ENCODE measurements around the gene LY6G5C. TPM values are rescaled to one million over a fixed set of nuclear protein-coding genes. Genes with fewer than 3 reads are reported as not detected.

Gene LY6G5C, protein sequence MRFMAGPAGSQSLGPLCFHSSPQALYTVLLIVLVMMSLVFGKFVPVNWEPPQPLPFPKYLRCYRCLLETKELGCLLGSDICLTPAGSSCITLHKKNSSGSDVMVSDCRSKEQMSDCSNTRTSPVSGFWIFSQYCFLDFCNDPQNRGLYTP
- total RNA-seq, result 0.29 and 1.1 TPM in 2 replicates

GRCh38 chr6:31680226-31681134 lies at the start of gene LY6G5C:
LY6G5C (minus strand) TSS chr6:31681067; CDS start chr6:31680373, 694 bp downstream.

GRCh38 chr6:31728767-31729514 lies 48.1 kb upstream of the LY6G5C start, which contains the start of gene DDAH2:
DDAH2 (minus strand) TSS chr6:31729299; CDS start chr6:31729161, 138 bp downstream.

DNA sequence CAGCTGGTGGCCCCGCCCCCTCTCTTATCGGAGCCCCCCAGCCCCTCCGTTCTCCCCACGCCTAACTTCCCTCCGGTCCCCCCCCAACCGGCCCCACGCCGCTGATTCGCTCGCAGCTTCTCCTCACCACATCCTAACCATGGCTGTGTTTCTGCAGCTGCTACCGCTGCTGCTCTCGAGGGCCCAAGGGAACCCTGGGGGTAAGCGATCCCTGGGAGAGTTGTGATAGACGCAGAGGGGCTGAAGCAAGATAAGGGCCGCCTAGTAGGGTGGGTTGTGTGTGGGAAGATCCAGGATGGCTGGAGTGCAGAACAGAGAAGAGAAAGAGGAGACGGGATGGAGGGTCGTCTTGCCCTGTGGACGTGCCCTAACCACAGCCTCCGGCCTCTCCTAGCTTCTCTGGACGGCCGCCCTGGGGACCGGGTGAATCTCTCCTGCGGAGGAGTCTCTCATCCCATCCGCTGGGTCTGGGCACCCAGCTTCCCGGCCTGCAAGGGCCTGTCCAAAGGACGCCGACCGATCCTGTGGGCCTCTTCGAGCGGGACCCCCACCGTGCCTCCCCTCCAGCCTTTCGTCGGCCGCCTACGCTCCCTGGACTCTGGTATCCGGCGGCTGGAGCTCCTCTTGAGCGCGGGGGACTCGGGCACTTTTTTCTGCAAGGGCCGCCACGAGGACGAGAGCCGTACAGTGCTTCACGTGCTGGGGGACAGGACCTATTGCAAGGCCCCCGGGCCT lies 42.5 kb upstream of the LY6G5C start, which contains the start of gene MPIG6B:
Gene MPIG6B, plus strand, starts transcription at position 129 of the 735 bp plus-strand sequence. Its CDS starts 11 bp downstream, at position 140.

GRCh38 chr6:31721351-31722020 lies 40.6 kb upstream of the LY6G5C start, which contains the start of gene LY6G6C:
LY6G6C (minus strand) TSS chr6:31721746; CDS start chr6:31721679, 67 bp downstream.

GRCh38 chr6:31715022-31715958 lies 34.4 kb upstream of the LY6G5C start, which contains the start of gene LY6G6D:
LY6G6D (plus strand) TSS chr6:31715348; CDS start chr6:31715356, 8 bp downstream.

DNA sequence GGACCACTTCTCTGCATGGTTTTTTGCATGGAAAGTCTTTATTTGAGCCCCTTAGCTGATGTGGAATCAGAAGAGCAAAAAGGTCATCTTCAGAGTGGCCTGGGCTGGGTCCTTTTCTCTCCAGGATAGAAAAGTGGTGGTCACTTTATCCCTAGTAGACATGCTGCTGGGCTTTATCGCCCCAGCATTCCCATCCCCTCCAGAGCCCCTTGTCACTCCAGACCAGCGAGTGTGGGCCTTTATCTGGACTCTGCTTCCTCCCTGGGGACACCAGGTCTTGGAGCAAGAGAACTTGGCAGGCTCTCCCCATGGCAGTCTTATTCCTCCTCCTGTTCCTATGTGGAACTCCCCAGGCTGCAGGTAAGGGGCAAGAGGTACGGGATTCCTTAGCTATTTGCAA lies 25.7 kb upstream of the LY6G5C start, which contains the start of gene LY6G6F:
Gene LY6G6F, plus strand, starts transcription at position 268 of the 400 bp plus-strand sequence. Its CDS starts 41 bp downstream, at position 309.

GRCh38 chr6:31702819-31703716 lies 22.2 kb upstream of the LY6G5C start, which contains the start of gene ABHD16A:
ABHD16A (minus strand) TSS chr6:31703324; CDS start chr6:31703281, 43 bp downstream.

DNA sequence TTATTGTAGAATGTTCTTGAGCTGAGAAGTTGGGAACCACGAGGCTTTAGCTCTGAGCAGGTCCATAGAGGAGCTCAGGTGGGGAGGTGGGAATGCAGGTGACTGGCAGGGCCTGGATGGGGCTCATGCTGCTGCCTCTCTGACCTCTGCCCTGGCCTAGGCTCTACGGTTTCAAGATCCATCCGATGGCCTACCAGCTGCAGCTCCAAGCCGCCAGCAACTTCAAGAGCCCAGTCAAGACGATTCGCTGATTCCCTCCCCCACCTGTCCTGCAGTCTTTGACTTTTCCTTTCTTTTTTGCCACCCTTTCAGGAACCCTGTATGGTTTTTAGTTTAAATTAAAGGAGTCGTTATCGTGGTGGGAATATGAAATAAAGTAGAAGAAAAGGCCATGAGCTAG lies 11.2 kb downstream of the LY6G5C start, which contains the start of gene LY6G5B:
Gene LY6G5B, plus strand, starts transcription at position 301 of the 400 bp plus-strand sequence. CDS start 975 bp downstream, outside the sequence.

DNA sequence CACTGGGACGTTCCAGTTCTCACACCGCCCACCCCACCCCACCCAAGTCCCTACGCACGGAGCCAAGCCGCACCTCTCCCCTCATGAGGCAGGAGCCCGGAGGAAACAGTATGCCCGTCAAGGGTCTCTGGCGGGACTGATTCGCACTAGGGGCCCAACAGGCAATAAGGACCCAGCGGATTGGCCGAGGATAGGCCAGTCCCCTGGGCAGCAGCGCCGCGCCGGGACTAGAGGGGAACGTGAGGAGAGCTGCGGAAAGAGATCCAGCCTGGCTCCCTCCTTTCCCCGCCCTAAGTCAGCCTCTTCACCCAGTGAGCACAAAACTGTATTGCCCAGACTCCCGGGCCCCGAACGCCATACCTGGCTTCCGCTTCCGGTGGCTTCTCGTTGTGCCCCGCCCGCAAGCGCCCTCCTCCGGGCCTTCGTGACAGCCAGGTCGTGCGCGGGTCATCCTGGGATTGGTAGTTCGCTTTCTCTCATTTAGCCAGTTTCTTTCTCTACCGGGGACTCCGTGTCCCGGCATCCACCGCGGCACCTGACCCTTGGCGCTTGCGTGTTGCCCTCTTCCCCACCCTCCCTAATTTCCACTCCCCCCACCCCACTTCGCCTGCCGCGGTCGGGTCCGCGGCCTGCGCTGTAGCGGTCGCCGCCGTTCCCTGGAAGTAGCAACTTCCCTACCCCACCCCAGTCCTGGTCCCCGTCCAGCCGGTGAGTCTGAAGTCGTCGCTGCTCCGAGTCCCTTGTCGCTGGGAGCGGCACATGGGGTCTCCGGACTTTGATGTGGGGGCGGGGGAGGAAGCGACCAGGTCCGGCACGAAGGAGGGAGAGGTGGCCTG lies 15.1 kb downstream of the LY6G5C start, which contains the start of gene CSNK2B:
Gene CSNK2B, plus strand, starts transcription at position 580 of the 836 bp plus-strand sequence. CDS start 752 bp downstream, outside the sequence.

GRCh38 chr6:31664790-31665500 lies 15.9 kb downstream of the LY6G5C start, which contains the start of gene GPANK1:
GPANK1 (minus strand) TSS chr6:31664997; CDS start chr6:31664478, 519 bp downstream.

GRCh38 chr6:31660381-31661261 lies 20.2 kb downstream of the LY6G5C start, which contains the start of gene C6orf47:
C6orf47 (minus strand) TSS chr6:31660778; CDS start chr6:31659947, 831 bp downstream.

DNA sequence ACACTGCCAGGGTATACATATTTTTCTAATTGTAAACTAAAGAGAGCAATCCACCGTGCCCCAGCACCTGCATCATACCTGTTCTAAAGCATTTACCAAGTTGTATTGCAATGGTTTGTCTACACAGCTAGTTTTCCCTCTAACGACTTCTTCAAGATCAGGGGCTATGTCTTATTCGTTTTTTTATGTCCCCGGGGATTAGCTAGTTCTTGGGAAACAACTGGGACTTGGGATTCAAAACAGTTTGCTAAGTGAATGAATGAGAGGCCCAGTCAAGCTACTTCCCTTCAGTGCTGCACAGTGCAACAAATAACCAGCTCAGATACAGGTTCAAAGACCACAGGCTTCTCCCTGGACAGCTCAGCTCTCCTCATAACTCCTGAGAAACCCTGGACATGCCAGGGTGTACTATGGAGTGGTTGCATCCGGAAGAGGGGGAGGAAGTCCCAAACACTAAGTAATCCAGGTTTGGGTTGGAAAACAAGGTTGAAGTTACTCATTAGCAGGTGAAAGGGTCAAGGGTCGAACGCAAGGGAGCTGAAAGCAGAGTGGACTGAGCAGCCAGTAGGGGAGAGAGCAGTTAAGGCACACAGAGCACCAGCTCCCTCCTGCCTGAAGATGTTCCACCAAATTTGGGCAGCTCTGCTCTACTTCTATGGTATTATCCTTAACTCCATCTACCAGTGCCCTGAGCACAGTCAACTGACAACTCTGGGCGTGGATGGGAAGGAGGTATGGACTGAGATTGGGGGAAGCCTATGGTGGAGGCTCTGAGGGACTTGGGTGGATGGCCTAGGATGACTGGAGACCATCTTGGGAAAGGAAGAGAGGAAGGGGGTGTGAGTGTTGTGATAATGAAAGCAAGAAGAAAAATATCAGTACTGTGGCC lies 25.3 kb downstream of the LY6G5C start, which contains the start of gene APOM:
Gene APOM, plus strand, starts transcription at position 546 of the 889 bp plus-strand sequence. Its CDS starts 73 bp downstream, at position 619.

